ENCODE results near the gene ALPK1. TPM values are rescaled to one million over a fixed set of nuclear protein-coding genes. Genes with fewer than 3 reads are reported as not detected.
A peak's percentile ranks its signal among the peaks of the same experiment; 100 is the strongest.

ALPK1 gene
- total RNA-seq, 1 donor from 2014 or later: 1.4 TPM

GRCh38 chr4:112327965-112328733 is 31.0 kb downstream of the ALPK1 start:
- Histone ChIP-seq H2AFZ (ENCODE audit: low read depth, low read length) (peak overlapping the region; percentile 54), H3K4me2 (ENCODE audit: low read length) (peak overlapping the region; percentile 76), H3K27me3 (ENCODE audit: insufficient read depth, low read length) (no peaks in the 10 kb centered on the region), H3K9ac (ENCODE audit: low read length) (no peak overlapping the region), H3K4me1 (ENCODE audit: insufficient read depth, low read length) (no peaks in the 10 kb centered on the region), H3K9me3 (ENCODE audit: insufficient read depth, low read depth, low read length) (no peaks in the 10 kb centered on the region), H3K4me3 (ENCODE audit: insufficient read depth, low read depth, low read length) (peak overlapping the region; percentile 30), H3K36me3 (ENCODE audit: insufficient read depth, low read length) (no peaks in the 10 kb centered on the region), H3K27ac (ENCODE audit: low read depth, low read length) (no peak overlapping the region), H3K79me2 (ENCODE audit: insufficient read depth, low read length) (no peaks in the 10 kb centered on the region), H4K20me1 (ENCODE audit: insufficient read depth, low read length) (no peaks in the 10 kb centered on the region)
- Mint-ChIP-seq H3K4me1 (ENCODE audit: low read depth, unreplicated experiment) (no peaks in the 10 kb centered on the region), H3K4me3 (ENCODE audit: unreplicated experiment) (no peak overlapping the region), H3K36me3 (ENCODE audit: low read depth, unreplicated experiment) (no peaks in the 10 kb centered on the region), H3K27me3 (ENCODE audit: low read depth, unreplicated experiment) (peaks cover 44% of the 10 kb centered on the region), H3K27ac (ENCODE audit: unreplicated experiment) (no peak overlapping the region), H3K9me3 (ENCODE audit: unreplicated experiment) (no peaks in the 10 kb centered on the region)
- TF ChIP-seq EZH2 (IDR thresholded peaks at IDR 0.05; ENCODE audit: insufficient read depth, low read length): no peak
- TF ChIP-seq CTCF (IDR thresholded peaks at IDR 0.05; ENCODE audit: insufficient read depth, low read depth, low read length): peak; percentile 51
- no peak for FAIRE-seq
- DNase-seq (ENCODE audit: low read depth): peak; percentile 21

GRCh38 chr4:112328734-112329130 is 31.6 kb downstream of the ALPK1 start:
- H3K27me3 Mint-ChIP-seq (ENCODE audit: low read depth, unreplicated experiment): peaks cover 44% of the 10 kb centered on the region
- H3K4me3 Mint-ChIP-seq (ENCODE audit: unreplicated experiment): no peak overlapping the region

More at GRCh38 chr4:112328734-112329130, 31.6 kb downstream of the ALPK1 start:
- H3K4me1 ChIP-seq (ENCODE audit: insufficient read depth, low read length): no peaks in the 10 kb centered on the region
- no peak overlapping the region for H3K4me2 ChIP-seq (ENCODE audit: low read length)
- H3K4me3 ChIP-seq (ENCODE audit: insufficient read depth, low read depth, low read length): no peak overlapping the region
- DNase-seq (ENCODE audit: low read depth) (no peak), FAIRE-seq (no peak)
- H3K27ac ChIP-seq (ENCODE audit: low read depth, low read length): no peak overlapping the region
- H3K36me3 Mint-ChIP-seq (ENCODE audit: low read depth, unreplicated experiment): no peaks in the 10 kb centered on the region
- H3K9me3 Mint-ChIP-seq (ENCODE audit: unreplicated experiment): no peaks in the 10 kb centered on the region
- no peak overlapping the region for H3K27ac Mint-ChIP-seq (ENCODE audit: unreplicated experiment)
- no peaks in the 10 kb centered on the region for H3K79me2 ChIP-seq (ENCODE audit: insufficient read depth, low read length)
- no peaks in the 10 kb centered on the region for H4K20me1 ChIP-seq (ENCODE audit: insufficient read depth, low read length)
- no peaks in the 10 kb centered on the region for H3K9me3 ChIP-seq (ENCODE audit: insufficient read depth, low read depth, low read length)
- no peaks in the 10 kb centered on the region for H3K4me1 Mint-ChIP-seq (ENCODE audit: low read depth, unreplicated experiment)
- no peak overlapping the region for H3K9ac ChIP-seq (ENCODE audit: low read length)
- no peak for TF ChIP-seq EZH2 (IDR thresholded peaks at IDR 0.05; ENCODE audit: insufficient read depth, low read length)
- TF ChIP-seq CTCF (IDR thresholded peaks at IDR 0.05; ENCODE audit: insufficient read depth, low read depth, low read length): no peak
- H3K27me3 ChIP-seq (ENCODE audit: insufficient read depth, low read length): no peaks in the 10 kb centered on the region
- no peak overlapping the region for H2AFZ ChIP-seq (ENCODE audit: low read depth, low read length)
- H3K36me3 ChIP-seq (ENCODE audit: insufficient read depth, low read length): no peaks in the 10 kb centered on the region
